Measurements from ENCODE around the gene APP.

The APP gene

GRCh38 chr21:26070121-26070520, 100.4 kb downstream of the APP start:
- no peak overlapping the region for H3K4me3 Mint-ChIP-seq
- peaks cover 8% of the 10 kb centered on the region for H3K4me1 Mint-ChIP-seq (ENCODE audit: low read depth)
- H3K9me3 Mint-ChIP-seq, result no peaks in the 10 kb centered on the region
- no peaks in the 10 kb centered on the region for H3K27me3 Mint-ChIP-seq
- no peaks in the 10 kb centered on the region for H3K36me3 Mint-ChIP-seq (ENCODE audit: low read depth)
- intact Hi-C loops (cut with micrococcal nuclease), result no loop called here
- H3K27ac Mint-ChIP-seq, result no peak overlapping the region

DNA sequence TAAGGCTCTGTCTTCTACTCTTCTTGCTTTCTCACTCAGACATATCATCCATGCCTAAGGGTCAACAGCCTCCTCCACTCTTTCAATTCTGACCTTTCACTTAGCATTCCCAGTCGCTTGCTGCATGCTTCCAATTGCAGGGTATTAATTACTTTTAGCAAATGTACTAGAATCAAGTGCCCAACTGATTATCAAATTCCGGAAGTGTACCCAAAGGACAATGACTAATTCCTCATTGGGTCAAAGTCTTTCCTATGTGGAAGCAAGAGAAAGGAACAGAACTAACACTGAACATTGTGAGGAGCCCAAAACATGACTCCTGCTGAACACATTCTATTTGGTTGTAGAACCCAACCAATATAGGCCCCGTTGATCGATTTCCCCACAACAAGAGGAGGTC, 101.8 kb downstream of the APP start:
- Mint-ChIP-seq H3K4me3 (no peak overlapping the region), H3K9me3 (no peaks in the 10 kb centered on the region), H3K4me1 (ENCODE audit: low read depth) (peaks cover 8% of the 10 kb centered on the region), H3K27me3 (no peaks in the 10 kb centered on the region), H3K27ac (no peak overlapping the region), H3K36me3 (ENCODE audit: low read depth) (no peaks in the 10 kb centered on the region)
- intact Hi-C loops (cut with micrococcal nuclease), result no loop called here

- no peaks in the 10 kb centered on the region for H3K36me3 Mint-ChIP-seq (ENCODE audit: low read depth)
- H3K27ac Mint-ChIP-seq, result no peak overlapping the region
- H3K4me3 Mint-ChIP-seq, result no peak overlapping the region
- H3K9me3 Mint-ChIP-seq, result no peaks in the 10 kb centered on the region
- no peaks in the 10 kb centered on the region for H3K27me3 Mint-ChIP-seq
- H3K4me1 Mint-ChIP-seq (ENCODE audit: low read depth), result peaks cover 8% of the 10 kb centered on the region
- intact Hi-C loops (cut with micrococcal nuclease), result no loop called here
Observed at GRCh38 chr21:26067836-26068594, 102.6 kb downstream of the APP start.

DNA sequence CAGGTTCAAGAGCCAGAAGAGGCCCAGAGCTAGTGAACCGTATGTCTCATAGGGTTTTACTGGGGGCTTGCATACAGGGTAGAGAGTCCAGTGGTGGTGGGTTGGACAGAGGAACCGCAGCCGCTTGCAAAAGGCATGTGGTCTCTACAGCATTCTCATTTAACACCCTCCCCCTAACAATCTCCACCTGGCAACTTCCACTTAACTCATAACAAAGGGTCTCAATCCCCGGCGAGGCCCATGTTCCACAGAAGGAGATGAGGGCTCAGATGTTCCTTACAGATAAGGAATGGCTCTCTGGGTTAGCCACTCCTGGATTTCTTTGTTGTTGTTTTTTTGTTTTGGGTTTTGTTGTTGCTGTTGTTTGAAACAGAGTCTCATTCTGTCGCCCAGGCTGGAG, 106.1 kb downstream of the APP start:
- H3K4me1 Mint-ChIP-seq (ENCODE audit: low read depth), result peaks cover 7% of the 10 kb centered on the region
- H3K27ac Mint-ChIP-seq, result no peak overlapping the region
- H3K4me3 Mint-ChIP-seq, result no peak overlapping the region
- intact Hi-C loops (cut with micrococcal nuclease), result no loop called here
- H3K27me3 Mint-ChIP-seq, result no peaks in the 10 kb centered on the region
- no peaks in the 10 kb centered on the region for H3K9me3 Mint-ChIP-seq
- no peaks in the 10 kb centered on the region for H3K36me3 Mint-ChIP-seq (ENCODE audit: low read depth)

GRCh38 chr21:26061437-26061836, 109.1 kb downstream of the APP start:
- Mint-ChIP-seq H3K9me3 (no peaks in the 10 kb centered on the region), H3K4me3 (no peak overlapping the region), H3K27ac (no peak overlapping the region), H3K4me1 (ENCODE audit: low read depth) (peaks cover 7% of the 10 kb centered on the region), H3K36me3 (ENCODE audit: low read depth) (no peaks in the 10 kb centered on the region), H3K27me3 (no peaks in the 10 kb centered on the region)
- intact Hi-C loops (cut with micrococcal nuclease), result no loop called here

GRCh38 chr21:26060335-26061115, 110.0 kb downstream of the APP start:
- Mint-ChIP-seq H3K36me3 (ENCODE audit: low read depth) (no peaks in the 10 kb centered on the region), H3K27ac (no peak overlapping the region), H3K9me3 (no peaks in the 10 kb centered on the region), H3K4me1 (ENCODE audit: low read depth) (peaks cover 7% of the 10 kb centered on the region), H3K27me3 (no peaks in the 10 kb centered on the region), H3K4me3 (no peak overlapping the region)
- intact Hi-C loops (cut with micrococcal nuclease), result no loop called here

DNA sequence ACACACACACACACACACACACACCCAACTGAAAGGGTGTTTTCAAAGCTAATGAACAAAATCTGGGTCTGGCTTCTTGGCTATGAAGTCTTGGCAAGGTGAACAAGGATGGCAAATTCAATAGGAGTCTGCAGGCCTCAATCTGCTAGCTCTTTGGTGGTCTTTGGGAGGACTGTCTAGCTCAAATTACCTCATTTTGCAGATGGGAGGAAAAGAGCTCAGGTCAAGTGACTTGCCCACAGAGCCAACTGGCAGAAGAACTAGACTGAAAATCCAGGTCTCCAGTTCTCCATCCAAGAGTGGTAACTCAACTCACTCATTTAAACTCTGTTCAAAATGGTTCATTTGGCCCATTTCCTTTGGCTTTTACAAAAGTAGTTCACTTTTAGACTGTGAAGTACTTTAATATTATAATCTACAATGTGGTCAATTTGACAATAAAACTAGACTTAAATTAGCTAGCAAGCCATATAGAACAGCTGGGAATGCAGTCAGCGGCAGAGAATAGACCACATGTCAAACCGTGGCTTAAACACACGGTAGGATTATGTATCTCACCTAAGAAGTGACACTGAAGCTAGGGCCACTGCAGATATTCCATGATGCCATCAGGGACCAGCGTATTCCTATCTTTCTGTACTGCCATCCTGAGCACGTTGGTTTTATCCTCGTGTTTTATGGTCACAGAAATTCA, 112.9 kb downstream of the APP start:
- intact Hi-C loops (cut with micrococcal nuclease), result no loop called here
- Mint-ChIP-seq H3K27me3 (no peaks in the 10 kb centered on the region), H3K4me1 (ENCODE audit: low read depth) (peaks cover 7% of the 10 kb centered on the region), H3K9me3 (no peaks in the 10 kb centered on the region), H3K27ac (no peak overlapping the region), H3K36me3 (ENCODE audit: low read depth) (no peaks in the 10 kb centered on the region), H3K4me3 (no peak overlapping the region)

GRCh38 chr21:26055841-26056264, 114.7 kb downstream of the APP start:
- Mint-ChIP-seq H3K4me1 (ENCODE audit: low read depth) (peaks cover 6% of the 10 kb centered on the region), H3K27ac (no peak overlapping the region), H3K4me3 (no peak overlapping the region), H3K36me3 (ENCODE audit: low read depth) (peaks cover 4% of the 10 kb centered on the region), H3K9me3 (no peaks in the 10 kb centered on the region), H3K27me3 (no peaks in the 10 kb centered on the region)
- intact Hi-C loops (cut with micrococcal nuclease), result no loop called here

DNA sequence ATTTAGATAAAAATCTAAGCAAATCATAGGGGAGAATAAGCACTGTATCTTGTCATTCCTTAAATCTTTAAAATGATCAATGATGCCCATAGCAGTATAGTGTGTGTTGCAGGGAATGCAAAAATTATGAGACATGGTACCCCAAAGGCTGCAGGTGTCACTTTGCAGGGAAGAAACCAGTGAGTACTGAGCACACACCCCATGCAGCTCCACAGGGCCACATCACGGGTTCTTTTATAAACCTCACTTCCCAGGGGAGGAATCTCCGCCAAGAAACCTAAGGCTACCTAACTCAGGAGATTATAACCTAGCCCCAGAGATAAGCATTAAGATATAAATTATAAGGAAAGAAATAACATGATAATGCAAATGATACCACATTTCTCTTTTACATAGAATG, 115.6 kb downstream of the APP start:
- no peak overlapping the region for H3K4me3 Mint-ChIP-seq
- intact Hi-C loops (cut with micrococcal nuclease), result no loop called here
- no peak overlapping the region for H3K27ac Mint-ChIP-seq
- H3K36me3 Mint-ChIP-seq (ENCODE audit: low read depth), result peaks cover 12% of the 10 kb centered on the region
- no peaks in the 10 kb centered on the region for H3K27me3 Mint-ChIP-seq
- H3K9me3 Mint-ChIP-seq, result no peaks in the 10 kb centered on the region
- no peaks in the 10 kb centered on the region for H3K4me1 Mint-ChIP-seq (ENCODE audit: low read depth)

DNA sequence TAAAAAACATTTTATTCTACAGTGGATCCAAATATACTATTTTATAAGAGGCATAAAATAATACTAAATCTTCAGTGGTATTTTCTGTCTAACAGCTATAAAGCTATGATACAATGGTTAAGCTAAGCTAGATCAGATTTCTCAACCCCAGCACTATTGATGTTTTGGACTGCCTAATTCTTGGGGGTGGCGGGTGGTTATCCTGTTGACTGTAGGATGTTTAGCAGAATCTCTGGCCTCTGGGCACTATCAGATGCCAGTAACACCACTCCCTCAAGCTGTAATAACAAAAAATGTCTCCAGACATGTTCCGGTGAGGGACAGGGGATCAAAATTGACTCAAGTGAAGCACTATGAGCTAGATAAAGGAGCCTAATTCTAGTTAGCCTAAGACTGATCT, 118.5 kb downstream of the APP start:
- Mint-ChIP-seq H3K36me3 (ENCODE audit: low read depth) (peaks cover 28% of the 10 kb centered on the region), H3K4me1 (ENCODE audit: low read depth) (no peaks in the 10 kb centered on the region), H3K27me3 (no peaks in the 10 kb centered on the region), H3K4me3 (no peak overlapping the region), H3K27ac (no peak overlapping the region), H3K9me3 (no peaks in the 10 kb centered on the region)
- intact Hi-C loops (cut with micrococcal nuclease), result no loop called here

- Mint-ChIP-seq H3K36me3 (ENCODE audit: low read depth) (peaks cover 31% of the 10 kb centered on the region), H3K9me3 (no peaks in the 10 kb centered on the region), H3K4me3 (no peak overlapping the region), H3K27me3 (no peaks in the 10 kb centered on the region), H3K27ac (no peak overlapping the region), H3K4me1 (ENCODE audit: low read depth) (no peaks in the 10 kb centered on the region)
- intact Hi-C loops (cut with micrococcal nuclease), result no loop called here
Observed at GRCh38 chr21:26050857-26051256, 119.7 kb downstream of the APP start.

DNA sequence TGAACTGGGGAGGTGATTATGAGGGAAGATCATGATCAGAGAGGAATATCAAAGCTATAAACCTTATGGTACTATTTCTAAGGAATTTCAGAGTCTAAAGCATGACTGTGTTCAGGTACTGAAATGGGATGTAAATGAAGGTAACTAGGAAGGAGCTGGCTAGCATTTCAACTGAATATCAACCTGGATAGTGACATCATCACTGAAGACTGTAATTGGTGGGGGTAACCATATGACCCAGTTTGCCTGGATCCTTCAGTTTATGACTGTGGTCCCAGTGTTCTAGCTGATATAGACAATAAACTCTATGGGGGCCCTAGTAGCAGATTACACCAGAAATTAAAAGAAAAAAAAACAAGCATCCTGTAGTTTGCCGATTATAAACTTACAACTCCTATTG, 120.8 kb downstream of the APP start:
- intact Hi-C loops (cut with micrococcal nuclease), result no loop called here
- Mint-ChIP-seq H3K27me3 (no peaks in the 10 kb centered on the region), H3K27ac (no peak overlapping the region), H3K36me3 (ENCODE audit: low read depth) (peaks cover 36% of the 10 kb centered on the region), H3K9me3 (no peaks in the 10 kb centered on the region), H3K4me3 (no peak overlapping the region), H3K4me1 (ENCODE audit: low read depth) (no peaks in the 10 kb centered on the region)

DNA sequence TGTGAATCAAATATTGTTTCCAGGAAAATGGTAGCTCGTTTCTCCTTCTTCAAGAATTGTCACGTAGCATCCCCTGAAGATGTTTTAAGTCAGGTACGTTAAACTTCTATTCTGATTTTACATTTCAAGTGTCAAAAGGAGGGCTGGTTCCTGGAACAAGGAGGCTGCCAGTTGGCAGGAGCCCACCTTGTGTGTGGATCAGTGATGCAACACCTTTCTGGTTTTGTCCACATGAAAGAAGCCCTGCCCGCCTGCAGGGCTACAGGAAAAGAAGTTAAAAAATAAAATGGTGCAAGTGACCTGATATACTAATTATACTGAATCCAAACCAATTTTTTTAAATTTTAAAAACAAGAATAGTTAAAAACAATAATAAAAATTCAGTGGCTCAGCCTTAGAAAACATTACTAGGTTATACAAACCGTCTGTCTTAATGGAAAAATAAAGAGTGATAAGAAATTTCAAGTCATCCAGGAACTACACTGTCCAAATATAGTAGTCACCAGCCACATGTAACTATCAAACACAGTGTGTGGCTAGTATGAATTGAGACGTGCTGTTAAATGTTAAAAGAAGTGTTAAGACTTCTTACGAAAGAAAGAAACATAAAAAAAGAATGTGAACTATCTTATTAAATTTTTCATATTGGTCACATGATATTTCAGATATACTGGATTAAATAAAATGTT, 123.1 kb downstream of the APP start:
- no peaks in the 10 kb centered on the region for H3K27me3 Mint-ChIP-seq
- no peaks in the 10 kb centered on the region for H3K4me1 Mint-ChIP-seq (ENCODE audit: low read depth)
- intact Hi-C loops (cut with micrococcal nuclease), result no loop called here
- H3K4me3 Mint-ChIP-seq, result no peak overlapping the region
- H3K36me3 Mint-ChIP-seq (ENCODE audit: low read depth), result peaks cover 45% of the 10 kb centered on the region
- no peak overlapping the region for H3K27ac Mint-ChIP-seq
- no peaks in the 10 kb centered on the region for H3K9me3 Mint-ChIP-seq

- no peak overlapping the region for H3K4me3 Mint-ChIP-seq
- intact Hi-C loops (cut with micrococcal nuclease), result no loop called here
- H3K27ac Mint-ChIP-seq, result no peak overlapping the region
- H3K27me3 Mint-ChIP-seq, result no peaks in the 10 kb centered on the region
- peaks cover 21% of the 10 kb centered on the region for H3K36me3 Mint-ChIP-seq (ENCODE audit: low read depth)
- H3K9me3 Mint-ChIP-seq, result no peaks in the 10 kb centered on the region
- no peaks in the 10 kb centered on the region for H3K4me1 Mint-ChIP-seq (ENCODE audit: low read depth)
Observed at GRCh38 chr21:26043891-26044290, 126.7 kb downstream of the APP start.
